ENCODE measurements around the gene LPP. TPM values are rescaled to one million over a fixed set of nuclear protein-coding genes. Genes with fewer than 3 reads are reported as not detected.
A peak's percentile ranks its signal among the peaks of the same experiment; 100 is the strongest.

LPP gene
- total and polyA plus RNA-seq, 5 donors from 2014 or later, result 14.5 to 102 (median 21.7) TPM

- H3K9me3 ChIP-seq (ENCODE audit: control insufficient read depth in 2 of 2, low read length in 2 of 2), result no peaks in the 10 kb centered on the region
- DNase-seq (no peak), ATAC-seq (ENCODE audit: low read depth in 2 of 2) (no peak)
- no peaks in the 10 kb centered on the region for H3K36me3 ChIP-seq (ENCODE audit: control insufficient read depth, insufficient read depth, low read length)
- Mint-ChIP-seq H3K36me3 (no peaks in the 10 kb centered on the region), H3K27me3 (no peaks in the 10 kb centered on the region), H3K27ac (peak overlapping the region in 2 of 3 donors; percentile 29 to 33), H3K4me1 (peaks cover 19 to 45% (median 33%) of the 10 kb centered on the region in 4 donors), H3K4me3 (peak overlapping the region in 3 of 4 donors; percentile 40 to 76 (median 76)), H3K9me3 (peaks cover 0 to 5% (median 0%) of the 10 kb centered on the region in 7 donors)
- H3K27me3 ChIP-seq (ENCODE audit: control insufficient read depth, insufficient read depth, low read length), result no peaks in the 10 kb centered on the region
- H3K4me3 ChIP-seq (ENCODE audit: low read depth, low read length), result peak overlapping the region; percentile 34
- H3K4me1 ChIP-seq (ENCODE audit: control insufficient read depth, insufficient read depth, low read length, poor library complexity, severe bottlenecking), result peaks cover 7% of the 10 kb centered on the region
- no peak overlapping the region for H3K27ac ChIP-seq (ENCODE audit: insufficient read depth, low read length, poor library complexity, severe bottlenecking)
Observed at GRCh38 chr3:188396900-188397299, 242.9 kb downstream of the LPP start.

- DNase-seq, result no peak
- Mint-ChIP-seq H3K4me3 (peak overlapping the region in 3 of 4 donors; percentile 40 to 76 (median 76)), H3K4me1 (peaks cover 28 to 50% (median 38%) of the 10 kb centered on the region in 4 donors), H3K36me3 (no peaks in the 10 kb centered on the region), H3K9me3 (peaks cover 0 to 5% (median 0%) of the 10 kb centered on the region in 7 donors), H3K27ac (peak overlapping the region in 2 of 3 donors; percentile 33 to 86), H3K27me3 (no peaks in the 10 kb centered on the region)
- Histone ChIP-seq H3K4me3 (ENCODE audit: low read depth, low read length) (no peak overlapping the region), H3K27me3 (ENCODE audit: control insufficient read depth, insufficient read depth, low read length) (no peaks in the 10 kb centered on the region), H3K9me3 (ENCODE audit: control insufficient read depth in 2 of 2, low read length in 2 of 2) (no peaks in the 10 kb centered on the region), H3K36me3 (ENCODE audit: control insufficient read depth, insufficient read depth, low read length) (no peaks in the 10 kb centered on the region), H3K4me1 (ENCODE audit: control insufficient read depth, insufficient read depth, low read length, poor library complexity, severe bottlenecking) (peaks cover 7% of the 10 kb centered on the region), H3K27ac (ENCODE audit: insufficient read depth, low read length, poor library complexity, severe bottlenecking) (no peak overlapping the region)
- no peak for ATAC-seq (ENCODE audit: low read depth in 2 of 2)
Observed at GRCh38 chr3:188397766-188398705, 244.1 kb downstream of the LPP start.

- H3K27me3 ChIP-seq (ENCODE audit: control insufficient read depth, insufficient read depth, low read length), result no peaks in the 10 kb centered on the region
- H3K27ac ChIP-seq (ENCODE audit: insufficient read depth, low read length, poor library complexity, severe bottlenecking), result no peak overlapping the region
Observed at GRCh38 chr3:188400494-188401243, 246.7 kb downstream of the LPP start.

GRCh38 chr3:188401244-188401993, 247.5 kb downstream of the LPP start:
- Histone ChIP-seq H3K4me3 (ENCODE audit: low read depth, low read length) (no peak overlapping the region), H3K4me1 (ENCODE audit: control insufficient read depth, insufficient read depth, low read length, poor library complexity, severe bottlenecking) (peaks cover 7% of the 10 kb centered on the region), H3K27ac (ENCODE audit: insufficient read depth, low read length, poor library complexity, severe bottlenecking) (no peak overlapping the region), H3K9me3 (ENCODE audit: control insufficient read depth in 2 of 2, low read length in 2 of 2) (no peaks in the 10 kb centered on the region), H3K27me3 (ENCODE audit: control insufficient read depth, insufficient read depth, low read length) (no peaks in the 10 kb centered on the region), H3K36me3 (ENCODE audit: control insufficient read depth, insufficient read depth, low read length) (peaks cover under 1% of the 10 kb centered on the region)
- Mint-ChIP-seq H3K27ac (peak overlapping the region in 1 of 3 donors; percentile 1), H3K27me3 (no peaks in the 10 kb centered on the region), H3K36me3 (peaks cover 8% of the 10 kb centered on the region), H3K4me3 (no peak overlapping the region), H3K9me3 (peaks cover 0 to 5% (median 2%) of the 10 kb centered on the region in 7 donors), H3K4me1 (peaks cover 33 to 48% (median 42%) of the 10 kb centered on the region in 4 donors)
- DNase-seq, result no peak
- no peak for ATAC-seq (ENCODE audit: low read depth in 2 of 2)

More at GRCh38 chr3:188400494-188401243, 246.7 kb downstream of the LPP start:
- Mint-ChIP-seq H3K27me3 (no peaks in the 10 kb centered on the region), H3K9me3 (peaks cover 0 to 5% (median 2%) of the 10 kb centered on the region in 7 donors), H3K27ac (no peak overlapping the region), H3K4me1 (peaks cover 33 to 50% (median 43%) of the 10 kb centered on the region in 4 donors), H3K36me3 (peaks cover under 1% of the 10 kb centered on the region), H3K4me3 (no peak overlapping the region)
- H3K4me1 ChIP-seq (ENCODE audit: control insufficient read depth, insufficient read depth, low read length, poor library complexity, severe bottlenecking), result peaks cover 7% of the 10 kb centered on the region
- no peaks in the 10 kb centered on the region for H3K36me3 ChIP-seq (ENCODE audit: control insufficient read depth, insufficient read depth, low read length)
- ATAC-seq (ENCODE audit: low read depth in 2 of 2), result peak; percentile 53 to 57
- no peaks in the 10 kb centered on the region for H3K9me3 ChIP-seq (ENCODE audit: control insufficient read depth in 2 of 2, low read length in 2 of 2)
- peak in 1 of 3 donors; percentile 54 for DNase-seq
- H3K4me3 ChIP-seq (ENCODE audit: low read depth, low read length), result no peak overlapping the region

- ATAC-seq (ENCODE audit: low read depth in 2 of 2), result no peak
- Mint-ChIP-seq H3K36me3 (peaks cover 15% of the 10 kb centered on the region), H3K27me3 (no peaks in the 10 kb centered on the region), H3K27ac (no peak overlapping the region), H3K4me3 (peak overlapping the region in 1 of 4 donors; percentile 6), H3K4me1 (peaks cover 33 to 40% (median 37%) of the 10 kb centered on the region in 4 donors), H3K9me3 (peaks cover 0 to 5% (median 2%) of the 10 kb centered on the region in 7 donors)
- Histone ChIP-seq H3K27me3 (ENCODE audit: control insufficient read depth, insufficient read depth, low read length) (no peaks in the 10 kb centered on the region), H3K9me3 (ENCODE audit: control insufficient read depth in 2 of 2, low read length in 2 of 2) (no peaks in the 10 kb centered on the region), H3K4me3 (ENCODE audit: low read depth, low read length) (no peak overlapping the region), H3K36me3 (ENCODE audit: control insufficient read depth, insufficient read depth, low read length) (peaks cover 6% of the 10 kb centered on the region), H3K4me1 (ENCODE audit: control insufficient read depth, insufficient read depth, low read length, poor library complexity, severe bottlenecking) (peaks cover 7% of the 10 kb centered on the region), H3K27ac (ENCODE audit: insufficient read depth, low read length, poor library complexity, severe bottlenecking) (no peak overlapping the region)
- DNase-seq, result no peak
Observed at GRCh38 chr3:188402229-188402628, 248.3 kb downstream of the LPP start.

GRCh38 chr3:188403404-188403803, 249.4 kb downstream of the LPP start:
- Mint-ChIP-seq H3K27me3 (no peaks in the 10 kb centered on the region), H3K36me3 (peaks cover 24% of the 10 kb centered on the region), H3K4me1 (peaks cover 25 to 41% (median 29%) of the 10 kb centered on the region in 4 donors), H3K9me3 (peaks cover 0 to 5% (median 2%) of the 10 kb centered on the region in 7 donors), H3K4me3 (no peak overlapping the region), H3K27ac (no peak overlapping the region)
- ATAC-seq (ENCODE audit: low read depth in 2 of 2), result no peak
- H3K4me1 ChIP-seq (ENCODE audit: control insufficient read depth, insufficient read depth, low read length, poor library complexity, severe bottlenecking), result peaks cover 4% of the 10 kb centered on the region
- no peaks in the 10 kb centered on the region for H3K9me3 ChIP-seq (ENCODE audit: control insufficient read depth in 2 of 2, low read length in 2 of 2)
- H3K27me3 ChIP-seq (ENCODE audit: control insufficient read depth, insufficient read depth, low read length), result no peaks in the 10 kb centered on the region
- peaks cover 12% of the 10 kb centered on the region for H3K36me3 ChIP-seq (ENCODE audit: control insufficient read depth, insufficient read depth, low read length)
- peak in 1 of 3 donors; percentile 44 for DNase-seq
- no peak overlapping the region for H3K27ac ChIP-seq (ENCODE audit: insufficient read depth, low read length, poor library complexity, severe bottlenecking)
- no peak overlapping the region for H3K4me3 ChIP-seq (ENCODE audit: low read depth, low read length)

- Histone ChIP-seq H3K27me3 (ENCODE audit: control insufficient read depth, insufficient read depth, low read length) (no peaks in the 10 kb centered on the region), H3K36me3 (ENCODE audit: control insufficient read depth, insufficient read depth, low read length) (peaks cover 13% of the 10 kb centered on the region), H3K9me3 (ENCODE audit: control insufficient read depth in 2 of 2, low read length in 2 of 2) (no peaks in the 10 kb centered on the region), H3K27ac (ENCODE audit: insufficient read depth, low read length, poor library complexity, severe bottlenecking) (no peak overlapping the region), H3K4me3 (ENCODE audit: low read depth, low read length) (no peak overlapping the region), H3K4me1 (ENCODE audit: control insufficient read depth, insufficient read depth, low read length, poor library complexity, severe bottlenecking) (peaks cover 4% of the 10 kb centered on the region)
- ATAC-seq (ENCODE audit: low read depth in 2 of 2), result no peak
- H3K4me3 Mint-ChIP-seq, result no peak overlapping the region
- H3K36me3 Mint-ChIP-seq, result peaks cover 27% of the 10 kb centered on the region
- no peaks in the 10 kb centered on the region for H3K27me3 Mint-ChIP-seq
- H3K9me3 Mint-ChIP-seq, result peaks cover 0 to 5% (median 2%) of the 10 kb centered on the region in 7 donors
- no peak for DNase-seq
- no peak overlapping the region for H3K27ac Mint-ChIP-seq
- H3K4me1 Mint-ChIP-seq, result peaks cover 19 to 35% (median 22%) of the 10 kb centered on the region in 4 donors
Observed at GRCh38 chr3:188404124-188404523, 250.2 kb downstream of the LPP start.

Data from CD4-positive, CD25-positive, alpha-beta regulatory T cell (primary cell).